GM21390 (cell line): ENCODE data around the gene MMP24OS.
A peak's percentile ranks its signal among the peaks of the same experiment; 100 is the strongest.

Experiments used
- ATAC-seq: cut with Tn5 transposase; IDR thresholded peaks from one replicate; pipeline ENCODE4 v1.9.1; 2021; ENCODE audit not compliant: unreplicated experiment

Gene MMP24OS

DNA sequence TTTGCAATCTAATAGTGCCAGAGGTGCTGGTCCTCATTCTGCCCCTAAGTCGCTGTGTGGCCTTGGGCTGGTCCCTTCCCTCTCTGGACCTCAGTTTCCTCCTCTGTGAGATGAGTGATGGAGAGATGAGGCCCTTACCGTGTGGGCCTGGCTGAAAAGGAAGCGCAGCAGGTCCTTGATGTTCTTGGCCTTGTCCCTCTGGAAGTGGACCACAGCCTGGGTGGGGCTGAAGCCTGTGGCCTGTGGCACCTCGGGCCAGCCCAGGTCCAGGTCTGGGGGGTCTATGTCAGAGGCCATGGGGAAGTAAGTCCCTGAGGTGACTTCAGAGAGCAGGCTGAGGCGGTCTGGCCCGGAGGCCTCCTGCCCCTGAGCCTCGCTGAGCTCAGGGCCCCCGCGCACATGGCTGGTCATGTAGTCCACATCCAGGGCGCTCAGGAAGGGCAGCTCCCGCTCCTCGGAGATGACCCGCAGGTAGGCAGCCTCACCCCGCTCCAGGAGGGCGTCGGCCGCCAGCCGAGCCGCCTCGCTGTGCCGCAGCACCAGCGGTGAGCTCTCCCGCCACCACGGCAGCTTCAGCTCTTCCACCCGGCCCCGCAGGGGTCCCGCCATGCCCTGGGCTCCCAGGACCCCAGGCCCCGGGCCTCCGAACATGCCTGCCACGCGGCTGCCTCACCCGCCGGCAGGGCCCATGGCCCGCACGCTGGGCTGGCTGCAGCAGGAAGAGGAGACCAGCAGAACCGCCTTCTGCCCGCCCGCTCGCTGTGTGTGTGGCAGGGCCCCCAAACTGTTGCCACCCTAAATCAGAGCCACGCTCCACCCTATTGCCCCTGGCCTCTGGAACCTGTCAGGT, 14.0 kb upstream of the MMP24OS start, which contains the start of gene FAM83C:
FAM83C (minus strand) TSS at position 772 of the 850 bp plus-strand sequence; CDS start at position 651, 121 bp downstream.
- no peak for ATAC-seq

- no peak for ATAC-seq
Observed at GRCh38 chr20:35290887-35291417, 13.0 kb upstream of the MMP24OS start.

DNA sequence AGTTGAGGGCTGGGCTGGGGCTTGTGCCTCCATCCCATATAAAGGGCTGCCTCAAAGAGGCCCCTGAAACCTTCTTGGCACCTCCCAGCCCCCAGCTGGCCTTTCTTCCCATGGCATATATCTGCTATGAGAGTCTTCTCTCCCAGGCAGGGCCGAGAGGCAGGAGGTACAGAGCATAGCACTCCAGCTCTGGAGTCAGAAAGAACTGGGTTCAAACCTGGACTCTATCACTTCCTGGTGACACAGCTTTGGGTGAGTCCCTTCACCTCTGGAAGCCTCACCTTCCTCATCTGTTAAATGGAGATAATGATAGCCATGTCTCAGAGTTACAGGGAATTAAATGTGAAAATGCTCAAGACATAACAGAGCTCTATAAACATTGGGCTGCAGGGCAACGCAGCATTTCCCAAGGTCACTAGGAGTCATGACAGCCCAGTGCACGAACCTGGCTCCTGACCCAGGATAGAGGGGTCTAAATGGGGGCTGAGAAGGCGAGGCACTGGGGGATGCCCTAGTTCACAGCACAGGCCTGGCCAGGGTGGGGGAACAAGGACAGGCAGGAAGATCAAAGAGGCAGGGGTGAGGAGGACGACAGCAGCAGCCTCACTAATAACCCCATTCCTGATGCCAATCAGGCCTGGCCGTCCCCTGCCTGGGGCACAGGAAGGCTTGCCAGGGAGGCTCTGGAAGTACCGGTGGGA, 12.4 kb upstream of the MMP24OS start:
- ATAC-seq, result no peak

DNA sequence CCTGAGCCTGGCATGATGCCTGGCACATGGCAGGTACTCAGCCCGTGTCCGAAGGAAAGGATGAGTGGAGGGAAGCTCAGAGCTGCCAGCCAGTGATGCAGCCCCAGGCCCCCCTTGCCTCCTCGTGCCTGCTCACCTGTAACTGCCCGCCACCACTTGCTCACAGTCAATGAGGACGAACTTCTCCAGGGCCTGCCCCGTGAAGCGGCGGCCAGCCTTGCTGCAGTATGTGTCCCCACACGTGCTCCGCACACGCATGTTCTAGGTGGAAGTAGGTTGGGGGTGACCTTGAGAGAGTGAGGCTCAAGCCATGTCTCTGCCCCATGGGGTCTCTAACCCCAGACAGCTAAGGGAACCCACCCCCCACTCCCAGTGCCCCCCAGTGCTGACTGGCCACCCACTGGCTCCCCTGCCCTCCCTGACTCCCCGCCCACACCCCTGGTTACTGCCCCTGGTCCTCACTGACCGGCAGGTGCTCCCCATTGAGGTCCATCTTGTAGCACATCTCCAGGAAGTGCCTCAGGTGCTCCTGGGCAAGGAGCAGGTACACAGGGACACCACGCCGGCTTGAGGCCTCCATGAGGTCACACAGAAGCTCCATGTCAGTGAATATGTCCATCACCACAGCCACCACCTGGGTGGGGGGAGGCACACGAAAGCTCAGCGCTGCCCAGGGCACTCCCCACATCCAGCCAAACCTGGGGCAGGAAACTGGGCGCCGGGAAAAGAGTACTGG, 10.6 kb upstream of the MMP24OS start:
- ATAC-seq, result no peak

DNA sequence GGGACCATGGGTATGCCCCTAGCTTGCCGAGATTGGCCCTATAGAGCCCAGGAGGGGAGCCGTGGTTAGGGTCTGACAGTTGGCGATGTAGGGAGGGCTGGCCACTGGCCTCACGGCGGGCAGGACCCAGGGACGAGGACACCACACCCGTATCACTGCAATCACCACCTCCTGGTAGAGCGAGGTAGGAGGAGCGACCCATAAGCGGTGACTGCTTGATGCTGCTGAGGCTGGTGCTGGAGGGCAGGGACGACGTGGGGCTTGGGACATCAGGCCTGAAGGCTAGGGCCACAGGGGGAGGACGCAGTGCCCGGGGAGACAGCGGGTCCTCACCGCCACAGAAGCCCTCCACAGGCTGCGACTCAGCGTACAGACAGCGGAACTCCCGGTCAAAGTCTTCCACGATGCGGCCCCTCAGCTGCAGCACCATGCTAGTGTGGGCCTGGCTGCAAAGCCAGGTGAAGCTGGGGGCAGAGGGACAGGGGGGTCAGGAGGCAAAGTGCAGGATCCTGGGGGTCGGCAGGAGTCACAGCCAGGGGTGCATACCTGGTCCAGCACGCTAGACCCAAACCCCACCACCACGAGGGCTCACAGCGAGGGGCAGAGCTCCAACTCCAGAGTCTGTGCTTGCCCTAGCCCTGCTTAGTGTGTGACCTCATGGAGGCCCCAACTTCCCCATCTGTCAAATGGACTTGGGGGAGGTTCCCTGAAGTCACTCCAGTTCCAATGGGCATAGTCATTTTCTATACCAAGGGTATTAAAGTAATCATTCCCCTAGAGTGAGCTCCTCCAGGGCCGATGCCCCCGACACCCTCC, 9.8 kb upstream of the MMP24OS start:
- ATAC-seq, result no peak

DNA sequence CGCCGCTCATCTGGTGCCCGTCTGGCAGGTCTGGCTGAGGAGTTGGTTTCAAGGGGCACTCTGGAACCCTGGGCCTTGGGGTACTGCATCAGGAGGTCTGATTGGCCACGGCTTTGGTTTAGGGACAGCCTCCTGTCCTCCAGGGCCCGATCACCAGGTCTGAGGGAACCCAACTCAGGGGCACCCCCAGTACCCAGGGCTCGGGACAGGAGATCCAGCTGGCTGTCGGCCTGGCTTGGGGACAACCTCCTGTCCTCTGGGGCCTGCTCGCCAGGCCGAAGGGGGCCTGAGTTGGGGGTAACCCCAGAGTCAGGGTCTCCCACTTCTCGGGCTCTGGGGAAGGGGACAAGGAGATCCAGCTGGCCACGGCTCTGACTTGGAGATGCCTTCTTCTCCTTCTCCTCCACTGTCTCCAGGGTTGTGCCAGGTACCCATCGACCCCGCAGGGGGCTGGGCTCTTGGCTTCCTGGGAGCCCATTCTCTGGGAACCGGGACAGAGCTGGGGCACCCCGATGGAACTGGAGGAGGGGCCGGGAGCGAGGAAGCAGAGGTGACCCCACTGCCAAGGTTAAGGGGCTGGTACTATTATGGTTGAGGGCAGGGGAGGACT, 9.1 kb upstream of the MMP24OS start:
- ATAC-seq, result no peak

DNA sequence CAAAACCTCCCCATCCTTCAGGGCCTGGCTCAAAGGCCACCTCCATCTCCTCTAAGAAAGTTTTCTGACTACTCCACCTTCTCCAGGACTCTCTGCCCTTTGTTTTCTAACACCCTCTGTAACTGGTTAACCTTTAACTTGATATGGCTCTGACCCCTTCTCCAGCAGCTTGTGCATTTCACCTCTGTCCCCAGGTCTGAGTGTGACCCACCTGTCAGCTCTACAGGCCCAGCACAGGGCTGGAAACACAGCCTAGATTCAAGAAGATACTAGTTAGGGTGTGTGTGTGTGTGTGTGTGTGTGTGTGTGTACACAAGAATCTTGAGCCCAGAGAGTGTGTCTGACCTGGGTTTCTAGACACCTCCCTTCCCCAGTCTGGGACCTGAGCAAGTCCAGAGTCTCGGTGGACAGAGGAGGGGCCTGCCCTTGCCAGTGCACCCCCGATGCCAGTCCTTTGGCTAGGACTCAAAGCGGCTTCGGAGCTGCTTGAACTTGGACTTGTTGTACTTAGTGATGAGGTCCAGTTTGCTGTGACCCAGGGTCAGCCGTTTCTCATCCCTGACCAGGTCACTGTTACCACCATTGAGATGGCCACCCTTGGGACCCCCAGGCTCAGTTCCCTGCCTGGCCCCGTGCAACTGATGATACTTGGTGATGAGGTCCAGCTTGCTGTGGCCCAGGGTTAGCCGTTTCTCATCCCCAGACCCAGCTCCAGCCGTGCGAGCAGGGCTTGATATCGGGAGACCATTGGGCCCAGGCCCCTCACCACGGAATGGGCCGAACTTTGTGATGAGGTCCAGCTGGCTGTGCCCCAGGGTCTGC, 8.4 kb upstream of the MMP24OS start:
- ATAC-seq, result no peak

DNA sequence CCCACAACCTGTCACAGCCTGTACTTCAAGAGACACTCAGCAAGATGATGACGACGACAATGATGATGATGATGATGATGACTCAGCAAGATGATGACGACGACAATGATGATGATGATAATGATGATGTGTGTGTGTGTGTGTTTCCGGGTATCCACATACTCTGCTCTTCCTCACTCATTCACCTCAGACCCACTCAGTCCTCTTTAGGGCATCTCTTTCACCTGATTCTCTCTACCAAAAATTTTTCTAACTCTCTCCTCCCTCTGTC, 7.8 kb upstream of the MMP24OS start:
- ATAC-seq, result no peak

DNA sequence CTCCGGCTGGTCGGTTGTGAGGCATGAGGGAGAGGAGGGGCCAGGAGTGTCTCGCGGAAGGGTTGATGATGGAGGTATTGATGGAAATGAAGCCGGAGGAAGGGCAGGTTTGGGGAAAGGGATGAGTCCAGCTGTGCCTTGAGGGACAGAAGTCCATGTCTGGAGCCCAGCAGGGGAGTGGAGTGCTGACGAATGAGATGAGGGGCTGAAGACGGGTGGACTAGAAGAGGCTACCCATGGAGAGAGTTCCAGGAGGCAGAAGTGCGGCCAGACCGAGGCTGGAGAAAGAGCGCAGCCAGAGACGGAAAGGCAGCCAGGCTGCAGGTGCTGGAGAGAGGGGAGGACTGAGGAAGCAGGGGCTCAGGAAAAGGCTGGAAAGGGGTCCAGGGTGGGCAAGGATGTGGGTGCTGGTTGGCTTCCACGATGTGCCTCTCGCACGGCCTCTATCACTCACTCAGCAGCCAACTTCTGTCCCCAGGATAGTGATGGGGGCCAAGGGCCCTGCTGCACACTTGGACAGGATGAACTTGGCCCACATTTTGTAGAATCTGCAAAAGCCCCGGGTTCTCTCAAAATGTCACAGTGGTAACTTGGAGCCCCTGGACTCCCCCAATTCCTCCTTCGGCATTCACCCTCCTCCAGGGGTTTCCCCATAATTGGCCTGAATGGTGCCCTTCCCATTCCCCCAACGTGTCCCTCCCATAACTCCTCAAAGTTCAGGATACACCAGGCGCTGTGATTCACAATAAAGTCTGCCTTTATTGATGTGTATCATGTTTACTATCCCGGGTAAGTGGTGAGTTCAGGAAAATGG, 7.3 kb upstream of the MMP24OS start:
- ATAC-seq, result no peak

- peak; percentile 87 for ATAC-seq
Observed at GRCh38 chr20:35284267-35284991, 6.5 kb upstream of the MMP24OS start, which contains the start of gene EIF6. TSS of gene EIF6 (minus strand) at chr20:35284772. CDS start at chr20:35284487, 285 bp downstream.

DNA sequence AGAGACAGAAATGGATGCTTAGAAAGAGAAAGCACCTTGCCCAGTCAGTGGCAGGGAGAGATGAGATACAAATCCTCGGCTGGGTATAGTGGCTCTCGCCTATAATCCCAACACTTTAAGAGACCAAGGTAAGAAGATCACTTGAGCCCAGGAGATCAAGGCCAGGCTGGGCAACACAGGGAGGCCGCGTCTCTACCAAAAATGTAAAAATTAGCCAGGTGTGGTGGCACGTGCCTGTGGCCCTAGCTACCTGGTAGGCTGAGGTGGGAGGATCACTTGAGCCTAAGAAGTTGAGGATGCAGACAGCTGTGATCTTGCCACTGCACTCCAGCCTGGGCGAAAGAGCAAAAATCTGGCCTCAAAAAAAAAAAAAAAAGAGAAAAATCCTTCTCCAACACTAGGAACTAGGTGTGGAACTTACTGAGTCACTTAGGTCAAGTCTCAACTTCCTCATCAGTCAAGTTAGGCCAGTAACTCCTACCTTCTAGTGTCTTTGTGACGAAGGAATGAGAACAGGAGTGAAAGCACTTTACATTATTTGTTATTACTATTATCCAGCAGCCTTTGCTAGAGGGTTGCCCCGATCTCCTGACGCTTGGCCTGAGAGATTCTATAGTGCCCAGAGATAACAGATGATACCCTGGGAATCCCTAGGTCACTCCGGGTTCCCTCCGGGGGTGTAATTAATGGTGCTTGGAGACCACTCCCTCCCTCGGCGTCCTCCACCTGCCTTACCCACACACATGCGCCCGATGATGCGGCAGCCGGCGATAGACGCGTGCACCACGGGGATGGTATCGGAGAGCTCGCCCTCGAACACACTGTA, 5.7 kb upstream of the MMP24OS start:
- ATAC-seq, result peak; percentile 22

DNA sequence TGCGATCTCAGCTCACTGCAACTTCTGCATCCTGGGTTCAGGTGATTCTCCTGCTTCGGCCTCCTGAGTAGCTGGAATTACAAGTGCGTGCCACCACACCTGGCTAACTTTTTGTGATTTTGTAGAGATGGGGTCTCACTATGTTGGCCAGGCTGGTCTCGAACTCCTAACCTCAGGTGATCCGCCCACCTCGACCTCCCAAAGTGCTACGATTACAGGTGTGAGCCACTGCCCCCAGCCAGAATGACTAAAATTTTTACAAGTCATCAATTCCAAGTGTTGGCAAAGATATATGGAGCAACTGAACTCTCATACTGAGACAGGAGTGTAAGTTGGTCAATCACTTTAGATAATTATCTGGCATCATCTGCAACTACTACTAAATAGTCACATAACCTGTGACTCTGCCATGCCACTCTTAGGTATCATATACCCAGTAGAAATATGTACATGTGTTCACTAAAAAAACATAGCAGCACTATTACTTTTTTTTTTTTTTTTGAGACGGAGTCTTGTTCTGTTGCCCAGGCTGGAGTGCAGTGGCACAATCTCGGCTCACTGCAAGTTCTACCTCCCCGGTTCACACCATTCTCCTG, 3.7 kb upstream of the MMP24OS start:
- no peak for ATAC-seq

- no peak for ATAC-seq
Observed at GRCh38 chr20:35280523-35280922, 2.6 kb upstream of the MMP24OS start.

- no peak for ATAC-seq
Observed at GRCh38 chr20:35279533-35280174, 1.7 kb upstream of the MMP24OS start.

DNA sequence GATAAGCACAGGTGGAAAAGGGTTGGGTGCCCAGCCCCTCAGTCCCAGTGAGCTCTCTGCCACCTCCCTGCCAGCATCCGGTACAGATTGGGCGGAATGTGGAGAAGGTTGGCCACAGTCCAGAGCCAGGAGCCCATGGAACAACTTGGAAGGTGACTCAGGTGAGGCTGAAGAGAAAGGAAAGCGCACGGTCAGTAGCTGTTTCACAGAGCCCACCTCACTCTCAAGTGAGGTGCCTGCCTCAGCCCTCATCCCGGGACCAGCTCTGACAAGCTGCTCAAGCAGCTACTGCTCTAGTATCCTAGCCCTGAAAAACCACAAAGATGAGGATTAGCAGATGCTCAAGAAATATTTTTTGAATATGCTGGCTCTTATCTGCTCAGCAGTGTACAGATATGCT, 1.1 kb upstream of the MMP24OS start:
- ATAC-seq, result no peak

- ATAC-seq, result no peak
Observed at GRCh38 chr20:35277127-35277526, 795 bp downstream of the MMP24OS start.
